OCI-LY3 (cell line): ENCODE measurements around the gene PLEKHF1.
"Not testable (repeated sequence)": the region's sequence is repeated elsewhere in the genome, so short reads cannot be mapped to it uniquely, and the experiment has no call there.

ENCODE experiments used
- H2AFZ ChIP-seq: fragments of 200-600, 300-600 bp; shearing (Covaris generic); 2 replicates; pipeline ENCODE4 v1.6.0; 2014; ENCODE audit warnings: antibody characterized with exemption, low read depth, low read length
- H3K27ac ChIP-seq: fragments of 200-600, 300-600 bp; sonication (generic); 2 replicates; pipeline ENCODE4 v1.5.1; 2014; ENCODE audit warnings: mild to moderate bottlenecking, low read length, moderate library complexity, mixed read lengths
- H3K27me3 ChIP-seq: fragments of 200-600, 300-600 bp; sonication (generic); 2 replicates; pipeline ENCODE4 v1.6.1; 2014; ENCODE audit warnings: low read depth, low read length, mixed read lengths
- H3K36me3 ChIP-seq: fragments of 200-600, 300-600 bp; sonication (generic); replicated peaks from 2 replicates; pipeline ENCODE3; 2014; ENCODE audit warnings: low read depth, low read length, mixed read lengths
- H3K4me1 ChIP-seq: fragments of 300-600, 200-600 bp; sonication (generic); 2 replicates; pipeline ENCODE4 v1.6.1; 2014; ENCODE audit warnings: low read length, mixed read lengths
- H3K4me2 ChIP-seq: fragments of 200-600, 300-600 bp; sonication (generic); 2 replicates; pipeline ENCODE4 v1.6.1; 2014; ENCODE audit warnings: low read length, mixed read lengths
- H3K4me3 ChIP-seq: fragments of 300-600, 200-600 bp; sonication (generic); 2 replicates; pipeline ENCODE4 v1.5.1; 2014; ENCODE audit warnings: antibody characterized with exemption, mild to moderate bottlenecking, low read length, moderate library complexity
- H3K79me2 ChIP-seq: fragments of 300-600, 200-600 bp; shearing (Covaris generic); 2 replicates; pipeline ENCODE4 v1.6.1; 2014; ENCODE audit warnings: mild to moderate bottlenecking, low read length, mixed read lengths
- H3K9ac ChIP-seq: fragments of 300-600, 200-600 bp; shearing (Covaris generic); 2 replicates; pipeline ENCODE4 v1.6.0; 2014; ENCODE audit warnings: mild to moderate bottlenecking, low read length, moderate library complexity
- H3K9me3 ChIP-seq: fragments of 200-600, 300-600 bp; shearing (Covaris generic); 2 replicates; pipeline ENCODE4 v1.6.1; 2014; ENCODE audit warnings: low read length, mixed read lengths; ENCODE audit not compliant: insufficient read depth
- H4K20me1 ChIP-seq: fragments of 200-600, 300-600 bp; sonication (generic); 2 replicates; pipeline ENCODE4 v1.6.1; 2016; ENCODE audit warnings: low read length, mixed read lengths; ENCODE audit not compliant: insufficient read depth
- EZH2phosphoT487 ChIP-seq: fragments of 200-600 bp; shearing (Covaris generic); IDR thresholded peaks from 2 replicates; pipeline ENCODE4 v1.6.1; 2018; ENCODE audit warnings: antibody characterized with exemption, mixed run types, low read depth
- TF ChIP-seq, protein P1 (sequence below): fragments of 200-600, 300-600 bp; sonication (generic); IDR thresholded peaks from 2 replicates; pipeline ENCODE4 v1.5.1; 2014; ENCODE audit warnings: antibody characterized with exemption, low read length, low read depth

Gene PLEKHF1

GRCh38 chr19:29623726-29624488 is 41.4 kb upstream of the PLEKHF1 start:
- no peak overlapping the region for H2AFZ ChIP-seq
- H4K20me1 ChIP-seq = no peaks in the 10 kb centered on the region
- no peak overlapping the region for H3K4me3 ChIP-seq
- H3K9me3 ChIP-seq = no peaks in the 10 kb centered on the region
- no peak overlapping the region for H3K27ac ChIP-seq
- H3K9ac ChIP-seq = no peak overlapping the region
- H3K36me3 ChIP-seq = no peaks in the 10 kb centered on the region
- no peak for TF ChIP-seq EZH2phosphoT487
- TF ChIP-seq, protein P1, sequence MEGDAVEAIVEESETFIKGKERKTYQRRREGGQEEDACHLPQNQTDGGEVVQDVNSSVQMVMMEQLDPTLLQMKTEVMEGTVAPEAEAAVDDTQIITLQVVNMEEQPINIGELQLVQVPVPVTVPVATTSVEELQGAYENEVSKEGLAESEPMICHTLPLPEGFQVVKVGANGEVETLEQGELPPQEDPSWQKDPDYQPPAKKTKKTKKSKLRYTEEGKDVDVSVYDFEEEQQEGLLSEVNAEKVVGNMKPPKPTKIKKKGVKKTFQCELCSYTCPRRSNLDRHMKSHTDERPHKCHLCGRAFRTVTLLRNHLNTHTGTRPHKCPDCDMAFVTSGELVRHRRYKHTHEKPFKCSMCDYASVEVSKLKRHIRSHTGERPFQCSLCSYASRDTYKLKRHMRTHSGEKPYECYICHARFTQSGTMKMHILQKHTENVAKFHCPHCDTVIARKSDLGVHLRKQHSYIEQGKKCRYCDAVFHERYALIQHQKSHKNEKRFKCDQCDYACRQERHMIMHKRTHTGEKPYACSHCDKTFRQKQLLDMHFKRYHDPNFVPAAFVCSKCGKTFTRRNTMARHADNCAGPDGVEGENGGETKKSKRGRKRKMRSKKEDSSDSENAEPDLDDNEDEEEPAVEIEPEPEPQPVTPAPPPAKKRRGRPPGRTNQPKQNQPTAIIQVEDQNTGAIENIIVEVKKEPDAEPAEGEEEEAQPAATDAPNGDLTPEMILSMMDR = no peak
- peaks cover 12% of the 10 kb centered on the region; the same call in 1 of the 2 replicates for H3K27me3 ChIP-seq
- H3K4me1 ChIP-seq = no peaks in the 10 kb centered on the region
- no peak overlapping the region for H3K4me2 ChIP-seq
- no peaks in the 10 kb centered on the region for H3K79me2 ChIP-seq

DNA sequence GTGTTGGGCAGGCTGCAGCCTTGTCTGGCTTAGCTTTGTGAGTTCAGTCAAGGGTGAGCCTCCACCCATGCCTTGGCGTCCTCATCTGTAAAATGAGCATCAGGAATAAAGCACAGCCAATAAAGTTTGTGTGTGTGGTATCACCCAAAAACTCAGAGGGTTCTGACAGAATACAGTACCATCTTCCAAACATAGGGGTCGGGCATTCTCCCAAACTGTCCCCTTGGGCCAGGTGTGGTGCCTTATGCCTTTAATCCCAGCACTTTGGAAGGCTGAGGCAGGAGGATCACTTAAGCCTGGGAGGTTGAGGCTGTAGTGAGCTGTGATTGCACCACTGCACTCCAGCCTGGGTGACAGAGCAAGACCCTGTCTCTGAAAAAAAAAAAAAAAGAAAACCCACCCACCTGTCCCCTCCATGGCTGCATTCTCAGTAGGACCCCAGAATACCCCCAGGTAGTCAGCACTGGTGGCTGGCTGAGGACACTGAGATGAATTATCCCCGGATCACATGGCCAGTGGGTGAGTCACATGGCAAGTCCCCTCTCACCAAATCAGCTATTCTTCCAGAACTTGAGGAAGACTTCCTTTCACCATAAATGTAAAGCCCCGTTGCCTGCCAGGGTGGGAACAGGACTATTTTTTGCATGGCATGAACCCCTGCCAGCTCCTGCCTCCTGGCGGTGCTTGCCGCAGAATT is 40.6 kb upstream of the PLEKHF1 start:
- TF ChIP-seq EZH2phosphoT487 = no peak
- TF ChIP-seq, protein P1 = no peak
- Histone ChIP-seq H3K27ac (no peak overlapping the region), H3K4me1 (no peaks in the 10 kb centered on the region), H3K9me3 (no peaks in the 10 kb centered on the region), H3K79me2 (no peaks in the 10 kb centered on the region), H3K36me3 (no peaks in the 10 kb centered on the region), H2AFZ (no peak overlapping the region), H3K4me2 (no peak overlapping the region), H3K4me3 (no peak overlapping the region), H4K20me1 (no peaks in the 10 kb centered on the region), H3K9ac (no peak overlapping the region), H3K27me3 (peaks cover 12% of the 10 kb centered on the region; the same call in 1 of the 2 replicates)

DNA sequence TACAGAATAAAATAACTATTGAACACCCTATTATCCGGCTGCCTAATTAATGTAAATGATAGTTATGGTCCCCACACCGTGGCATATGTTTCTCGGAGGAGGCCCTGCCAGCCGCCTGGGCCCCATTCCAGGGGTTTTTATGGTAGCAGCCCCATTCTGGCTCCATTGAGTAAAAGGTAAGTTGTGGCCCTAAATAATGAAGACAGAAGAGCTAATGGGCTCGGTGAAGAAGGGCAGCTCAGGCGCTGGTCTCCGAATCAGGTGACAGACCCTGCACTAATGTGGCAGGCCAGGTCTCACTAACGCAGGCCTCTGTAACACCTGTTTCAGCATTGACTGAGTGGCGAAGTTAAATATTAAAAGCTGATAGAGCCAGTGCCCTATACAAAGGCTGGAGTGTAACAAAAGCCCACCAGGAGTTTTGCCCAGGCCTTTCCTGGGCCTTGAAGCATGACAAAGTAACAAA is 40.0 kb upstream of the PLEKHF1 start:
- TF ChIP-seq EZH2phosphoT487 = no peak
- TF ChIP-seq, protein P1 = no peak
- H3K27ac ChIP-seq = no peak overlapping the region
- no peak overlapping the region for H3K4me2 ChIP-seq
- no peaks in the 10 kb centered on the region for H3K9me3 ChIP-seq
- H3K4me3 ChIP-seq = no peak overlapping the region
- H3K4me1 ChIP-seq = no peaks in the 10 kb centered on the region
- no peaks in the 10 kb centered on the region for H3K36me3 ChIP-seq
- H3K9ac ChIP-seq = no peak overlapping the region
- no peaks in the 10 kb centered on the region for H4K20me1 ChIP-seq
- H3K79me2 ChIP-seq = no peaks in the 10 kb centered on the region
- H3K27me3 ChIP-seq = peaks cover 11% of the 10 kb centered on the region; the same call in 1 of the 2 replicates
- no peak overlapping the region for H2AFZ ChIP-seq

GRCh38 chr19:29626386-29626785 is 38.9 kb upstream of the PLEKHF1 start:
- no peaks in the 10 kb centered on the region for H3K4me1 ChIP-seq
- TF ChIP-seq EZH2phosphoT487 = no peak
- TF ChIP-seq, protein P1 = no peak

GRCh38 chr19:29626832-29627231 is 38.4 kb upstream of the PLEKHF1 start:
- not testable (repeated sequence) for H3K4me3 ChIP-seq, H3K4me1 ChIP-seq, H3K27ac ChIP-seq, H4K20me1 ChIP-seq, H3K9ac ChIP-seq, H2AFZ ChIP-seq, H3K36me3 ChIP-seq, H3K79me2 ChIP-seq, H3K27me3 ChIP-seq, H3K4me2 ChIP-seq, H3K9me3 ChIP-seq

More at GRCh38 chr19:29626386-29626785, 38.9 kb upstream of the PLEKHF1 start:
- Histone ChIP-seq H2AFZ (no peak overlapping the region), H3K9me3 (no peaks in the 10 kb centered on the region), H4K20me1 (no peaks in the 10 kb centered on the region), H3K36me3 (no peaks in the 10 kb centered on the region), H3K4me3 (no peak overlapping the region), H3K4me2 (no peak overlapping the region), H3K27ac (no peak overlapping the region), H3K79me2 (no peaks in the 10 kb centered on the region), H3K9ac (no peak overlapping the region), H3K27me3 (0 out of 2 replicates have a peak, but pooled peaks cover 7% of the 10 kb centered on the region)
